GM12878 (cell line): Measurements from ENCODE around the gene TAB2. TPM values are rescaled to one million over a fixed set of nuclear protein-coding genes. Genes with fewer than 3 reads are reported as not detected.

Experiments
- CBX5 ChIP-seq: sonication (generic); IDR thresholded peaks from 2 replicates; pipeline ENCODE4 v1.6.1; 2016; ENCODE audit warnings: low read depth, moderate library complexity, mild to moderate bottlenecking, inconsistent platforms
- CREM ChIP-seq: IDR thresholded peaks from 2 replicates; pipeline ENCODE4 v1.6.1; 2014; ENCODE audit warnings: antibody characterized with exemption, low read depth
- CUX1 ChIP-seq: IDR thresholded peaks from 2 replicates; pipeline ENCODE4 v1.6.1; 2012; ENCODE audit warnings: improper control_type of control experiment, low read depth, low read length; ENCODE audit not compliant: insufficient replicate concordance
- E4F1 ChIP-seq: fragments of 450-650 bp; IDR thresholded peaks from 2 replicates; pipeline ENCODE4 v1.6.1; 2018; ENCODE audit warnings: borderline replicate concordance, mild to moderate bottlenecking; ENCODE audit not compliant: partially characterized antibody
- IKZF2 ChIP-seq, 2 experiments: fragments of 450-650 bp; IDR thresholded peaks; 2 replicates each; pipeline ENCODE4 v1.6.1; 2017; ENCODE audit warnings: mild to moderate bottlenecking in 2 of 2, moderate library complexity in 2 of 2
- KAT2A ChIP-seq: conservative IDR thresholded peaks from 2 replicates; pipeline ENCODE4 v1.6.1; 2011; ENCODE audit warnings: low read depth, low read length; ENCODE audit not compliant: control insufficient read depth
- POLR2A ChIP-seq: IDR thresholded peaks from 2 replicates; pipeline ENCODE4 v1.6.1; 2011; ENCODE audit warnings: low read depth, mild to moderate bottlenecking, low read length
- POLR2AphosphoS2 ChIP-seq: IDR thresholded peaks from 2 replicates; pipeline ENCODE4 v1.6.1; 2011; ENCODE audit warnings: low read depth, mild to moderate bottlenecking, low read length, improper control_type of control experiment, moderate library complexity
- POLR2AphosphoS5 ChIP-seq: IDR thresholded peaks from 2 replicates; pipeline ENCODE4 v1.6.1; 2011; ENCODE audit warnings: mild to moderate bottlenecking, low read length, inconsistent platforms
- POU2F2 ChIP-seq: IDR thresholded peaks from 3 replicates; pipeline ENCODE4 v1.6.1; 2011; ENCODE audit warnings: low read depth, mild to moderate bottlenecking, low read length, borderline replicate concordance
- RUNX3 ChIP-seq: IDR thresholded peaks from 2 replicates; pipeline ENCODE4 v1.6.1; 2012; ENCODE audit warnings: low read length, inconsistent platforms
- SMARCA5 ChIP-seq: fragments of 450-650 bp; IDR thresholded peaks from 2 replicates; pipeline ENCODE4 v1.6.1; 2017; ENCODE audit warnings: mild to moderate bottlenecking
- SMC3 ChIP-seq: IDR thresholded peaks from 2 replicates; pipeline ENCODE4 v1.6.1; 2011; ENCODE audit warnings: low read length, improper control_type of control experiment, borderline replicate concordance
- TAF1 ChIP-seq: IDR thresholded peaks from 2 replicates; pipeline ENCODE4 v1.6.1; 2011; ENCODE audit warnings: mild to moderate bottlenecking, low read depth, low read length, borderline replicate concordance
- YY1 ChIP-seq: IDR thresholded peaks from 2 replicates; pipeline ENCODE4 v1.6.1; 2011; ENCODE audit warnings: low read depth, mild to moderate bottlenecking, low read length
- ZNF687 ChIP-seq: fragments of 450-650 bp; IDR thresholded peaks from 2 replicates; pipeline ENCODE4 v1.6.1; 2017; ENCODE audit warnings: mild to moderate bottlenecking, moderate library complexity
- polyA plus RNA-seq, 11 experiments: library from polyadenylated mRNA; depleted of rRNA in 4 of 11; unstranded in 6 of 11; stranded (reverse) in 5 of 11; fragments of >200 nt; fragmentation: Nextera tagmentation in 4 of 11; fragmentation: Illumina TruSeq in 1 of 11; extraction: Ambion mirVana in 4 of 11; extraction: Trizol in 1 of 11; gene quantifications; 1 replicate in 1 of 11; 2 replicates in 10 of 11; pipeline versions ENCODE4 v1.2.1 to v1.2.3, GENCODE V29; 2011 to 2016; ENCODE audit warnings: inconsistent platforms in 2 of 11, missing spikeins in 2 of 11, low read depth in 1 of 11
- total RNA-seq, 4 experiments: library from RNA; depleted of rRNA in 3 of 4; stranded (reverse); fragments of >200 nt in 3 of 4; fragmentation: Illumina TruSeq in 1 of 4; extraction: Trizol in 1 of 4; gene quantifications; 2 replicates each; pipeline versions ENCODE4 v1.2.1 to v1.2.3, GENCODE V29; 2013 to 2021

The TAB2 gene
- total and polyA plus RNA-seq, 10 of the 15 experiments (the other 5 are each of a cell fraction or from before 2014, with no cell fraction given) = 8.9 to 66.3 (median 23.0) TPM

GRCh38 chr6:149334682-149335160, 17.2 kb downstream of the TAB2 start (continued):
- TF ChIP-seq ZNF687 (no peak), SMC3 (no peak), POLR2AphosphoS5 (no peak), E4F1 (no peak), CUX1 (peak; percentile 74), POLR2A (no peak), CBX5 (no peak), SMARCA5 (0 out of 2 replicates have a peak, but pooled peaks have one; percentile 5), IKZF2 (IDR thresholded peaks at IDR 0.05) (peak; percentile 30; a peak in 2 of 4 replicates), POU2F2 (no peak), YY1 (no peak), TAF1 (no peak), CREM (no peak), POLR2AphosphoS2 (no peak), KAT2A (no peak), RUNX3 (no peak)
